Activated CD4-positive, alpha-beta T cell treated with anti-CD3 and anti-CD28 coated beads for 36 hours (primary cell): ENCODE results near the gene C11orf21. TPM values are rescaled to one million over a fixed set of nuclear protein-coding genes. Genes with fewer than 3 reads are reported as not detected.
A peak's percentile ranks its signal among the peaks of the same experiment; 100 is the strongest.
"Not testable (repeated sequence)": the region's sequence is repeated elsewhere in the genome, so short reads cannot be mapped to it uniquely, and the experiment has no call there.

ENCODE experiments used
- ATAC-seq: fragments of 200-7000 bp; cut with Tn5 transposase; one replicate; pipeline ENCODE4 v1.10.0; 2021; ENCODE audit warnings: mild to moderate bottlenecking, moderate library complexity
- CTCF ChIA-PET: fragments of 350-600 bp; sonication (Branson Sonifier 250); formaldehyde crosslinking; loops from one replicate; lab custom pipeline; 2021; ENCODE audit warnings: antibody characterized with exemption; lab: Charles Lee
- POLR2A ChIA-PET: fragments of 350-600 bp; sonication (Branson Sonifier 250); formaldehyde crosslinking; loops from one replicate; lab custom pipeline; 2021; ENCODE audit warnings: antibody characterized with exemption, inconsistent platforms; lab: Charles Lee
- DNase-seq: peaks from one replicate; pipeline ENCODE4 v3.0.0-alpha.2; 2020
- H3K27ac Mint-ChIP-seq: one replicate; pipeline ENCODE4 v1.8.0; 2021; ENCODE audit warnings: mixed read lengths
- H3K27me3 Mint-ChIP-seq: one replicate; pipeline ENCODE4 v1.8.0; 2021; ENCODE audit warnings: mixed read lengths
- H3K36me3 Mint-ChIP-seq: one replicate; pipeline ENCODE4 v1.8.0; 2021; ENCODE audit warnings: low read depth, mixed read lengths
- H3K4me1 Mint-ChIP-seq: one replicate; pipeline ENCODE4 v1.8.0; 2021; ENCODE audit warnings: mixed read lengths
- H3K4me3 Mint-ChIP-seq: one replicate; pipeline ENCODE4 v1.8.0; 2021; ENCODE audit warnings: mild to moderate bottlenecking, moderate library complexity, mixed read lengths
- H3K9me3 Mint-ChIP-seq: one replicate; pipeline ENCODE4 v1.8.0; 2021; ENCODE audit warnings: low read depth, mixed read lengths
- intact Hi-C, 2 experiments: fragments of 100-400 bp; cut with DNase I in 1 of 2; cut with micrococcal nuclease in 1 of 2; formaldehyde crosslinking; loops; one replicate each; pipeline versions ENCODE4 v1.14.2 to v1.15.1; 2022 to 2024; cut with DNase I, micrococcal nuclease
- total RNA-seq, 2 experiments: library from RNA; stranded (reverse); gene quantifications; one replicate each; pipeline ENCODE4 v1.2.3, GENCODE V29; 2021

Gene C11orf21
- total RNA-seq, 2 experiments from 2014 or later = 6.7 to 8.3 TPM

- ChIA-PET POLR2A (no interaction called here), CTCF (no interaction called here)
- ATAC-seq (no peak), DNase-seq (no peak)
- no peak overlapping the region for H3K27ac Mint-ChIP-seq
- intact Hi-C loops = no loop called here
- no peaks in the 10 kb centered on the region for H3K27me3 Mint-ChIP-seq
- H3K4me3 Mint-ChIP-seq = no peak overlapping the region
- H3K36me3 Mint-ChIP-seq = no peaks in the 10 kb centered on the region
- no peaks in the 10 kb centered on the region for H3K9me3 Mint-ChIP-seq
- H3K4me1 Mint-ChIP-seq = peaks cover 5% of the 10 kb centered on the region
Measured at GRCh38 chr11:2293531-2293971, 8.2 kb downstream of the C11orf21 start.

DNA sequence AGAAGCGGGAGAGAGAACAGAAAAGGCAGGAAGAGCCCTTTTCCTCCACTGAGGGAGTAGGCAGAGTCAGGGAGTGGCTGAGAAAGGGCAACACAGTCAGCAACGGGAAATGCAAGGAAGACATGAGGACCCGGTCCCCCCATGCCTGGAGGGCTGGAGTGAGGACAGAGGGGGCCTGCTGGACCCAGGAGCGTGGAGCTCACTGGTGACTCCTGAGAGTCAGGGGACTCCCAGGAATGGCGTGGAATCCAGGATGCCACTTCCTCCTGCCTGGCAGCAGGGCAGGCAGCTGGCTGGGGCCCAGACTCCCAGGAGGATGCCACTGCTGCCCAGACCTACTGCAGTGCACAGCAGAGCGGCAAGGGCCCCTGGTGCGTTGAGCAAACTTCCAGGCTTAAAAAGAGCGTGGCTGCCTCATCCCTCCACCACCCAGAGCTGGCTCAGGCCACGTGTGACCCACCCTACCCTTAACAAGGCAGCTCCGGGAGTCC lies 11.3 kb downstream of the C11orf21 start:
- Mint-ChIP-seq H3K9me3 (no peaks in the 10 kb centered on the region), H3K27ac (no peak overlapping the region), H3K4me3 (no peak overlapping the region), H3K4me1 (peaks cover 12% of the 10 kb centered on the region), H3K36me3 (no peaks in the 10 kb centered on the region), H3K27me3 (no peaks in the 10 kb centered on the region)
- ChIA-PET POLR2A (no interaction called here), CTCF (interaction anchor here (1.7 kb wide), 1 partner anchor 15 kb away, joined by 7 read pairs; no protein-coding TSS in a partner anchor)
- intact Hi-C loops = no loop called here
- DNase-seq = no peak
- ATAC-seq = no peak

GRCh38 chr11:2289859-2290258 lies 11.9 kb downstream of the C11orf21 start:
- intact Hi-C loops = no loop called here
- POLR2A ChIA-PET = no interaction called here
- Mint-ChIP-seq H3K27ac (no peak overlapping the region), H3K27me3 (no peaks in the 10 kb centered on the region), H3K4me1 (peaks cover 12% of the 10 kb centered on the region), H3K4me3 (no peak overlapping the region), H3K36me3 (no peaks in the 10 kb centered on the region), H3K9me3 (no peaks in the 10 kb centered on the region)
- ATAC-seq (no peak), DNase-seq (no peak)
- CTCF ChIA-PET = interaction anchor here (1.7 kb wide), 1 partner anchor 14 kb away, joined by 7 read pairs; no protein-coding TSS in a partner anchor

GRCh38 chr11:2289350-2289749 lies 12.4 kb downstream of the C11orf21 start:
- intact Hi-C loops = no loop called here
- H3K9me3 Mint-ChIP-seq = no peaks in the 10 kb centered on the region
- no peaks in the 10 kb centered on the region for H3K27me3 Mint-ChIP-seq
- ATAC-seq = no peak
- H3K36me3 Mint-ChIP-seq = no peaks in the 10 kb centered on the region
- H3K27ac Mint-ChIP-seq = no peak overlapping the region
- no peak for DNase-seq
- no peak overlapping the region for H3K4me3 Mint-ChIP-seq
- ChIA-PET POLR2A (no interaction called here), CTCF (interaction anchor here (1.7 kb wide), 1 partner anchor 14 kb away, joined by 7 read pairs; no protein-coding TSS in a partner anchor)
- peaks cover 12% of the 10 kb centered on the region for H3K4me1 Mint-ChIP-seq

GRCh38 chr11:2287091-2287490 lies 14.6 kb downstream of the C11orf21 start:
- no peak overlapping the region for H3K4me3 Mint-ChIP-seq
- peaks cover 5% of the 10 kb centered on the region for H3K9me3 Mint-ChIP-seq
- H3K36me3 Mint-ChIP-seq = peaks cover 1% of the 10 kb centered on the region
- ATAC-seq (peak; percentile 55), DNase-seq (no peak)
- H3K4me1 Mint-ChIP-seq = peaks cover 12% of the 10 kb centered on the region
- H3K27me3 Mint-ChIP-seq = no peaks in the 10 kb centered on the region
- ChIA-PET CTCF (interaction anchor here (0.6 to 1.2 kb wide), 2 partner anchors 12 to 93 kb away, joined by 3 read pairs; no protein-coding TSS in a partner anchor), POLR2A (no interaction called here)
- intact Hi-C loops = no loop called here
- no peak overlapping the region for H3K27ac Mint-ChIP-seq

- POLR2A ChIA-PET, H3K27ac Mint-ChIP-seq, intact Hi-C loops, DNase-seq, ATAC-seq, H3K4me3 Mint-ChIP-seq, H3K36me3 Mint-ChIP-seq, H3K9me3 Mint-ChIP-seq, H3K27me3 Mint-ChIP-seq: not testable (repeated sequence)
- H3K4me1 Mint-ChIP-seq = peaks cover 12% of the 10 kb centered on the region
- CTCF ChIA-PET = interaction anchor here (1.2 kb wide), 1 partner anchor 13 kb away, joined by 3 read pairs; no protein-coding TSS in a partner anchor
Measured at GRCh38 chr11:2286350-2286749, 15.4 kb downstream of the C11orf21 start.

DNA sequence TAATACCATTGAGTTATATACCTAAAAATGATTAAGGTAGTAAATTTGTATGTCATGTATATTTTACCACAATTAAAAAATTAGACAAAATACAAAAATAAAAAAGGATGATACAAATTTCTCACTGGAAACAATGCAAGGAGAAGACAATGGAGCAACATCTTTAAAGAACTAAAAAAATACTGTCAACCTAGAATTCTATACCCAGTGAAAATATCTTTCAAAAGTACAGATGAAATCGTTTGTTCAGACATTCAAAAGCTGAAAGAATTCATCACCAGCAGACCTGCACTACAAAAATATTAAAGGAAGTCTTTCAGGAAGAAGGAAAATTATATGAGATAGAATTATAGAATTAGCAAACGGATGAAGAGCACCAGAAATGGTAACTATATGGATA lies 21.5 kb downstream of the C11orf21 start:
- peaks cover 8% of the 10 kb centered on the region for H3K9me3 Mint-ChIP-seq
- DNase-seq (no peak), ATAC-seq (no peak)
- H3K36me3 Mint-ChIP-seq = peaks cover 4% of the 10 kb centered on the region
- H3K4me1 Mint-ChIP-seq = no peaks in the 10 kb centered on the region
- intact Hi-C loops = no loop called here
- ChIA-PET POLR2A (no interaction called here), CTCF (no interaction called here)
- no peak overlapping the region for H3K27ac Mint-ChIP-seq
- peaks cover 2% of the 10 kb centered on the region for H3K27me3 Mint-ChIP-seq
- H3K4me3 Mint-ChIP-seq = no peak overlapping the region

GRCh38 chr11:2277933-2278523 lies 23.7 kb downstream of the C11orf21 start:
- Mint-ChIP-seq H3K36me3 (peaks cover 4% of the 10 kb centered on the region), H3K27ac (no peak overlapping the region), H3K27me3 (peaks cover 5% of the 10 kb centered on the region), H3K9me3 (peaks cover 6% of the 10 kb centered on the region), H3K4me1 (no peaks in the 10 kb centered on the region), H3K4me3 (no peak overlapping the region)
- DNase-seq (no peak), ATAC-seq (no peak)
- intact Hi-C loops = no loop called here
- ChIA-PET CTCF (no interaction called here), POLR2A (no interaction called here)

DNA sequence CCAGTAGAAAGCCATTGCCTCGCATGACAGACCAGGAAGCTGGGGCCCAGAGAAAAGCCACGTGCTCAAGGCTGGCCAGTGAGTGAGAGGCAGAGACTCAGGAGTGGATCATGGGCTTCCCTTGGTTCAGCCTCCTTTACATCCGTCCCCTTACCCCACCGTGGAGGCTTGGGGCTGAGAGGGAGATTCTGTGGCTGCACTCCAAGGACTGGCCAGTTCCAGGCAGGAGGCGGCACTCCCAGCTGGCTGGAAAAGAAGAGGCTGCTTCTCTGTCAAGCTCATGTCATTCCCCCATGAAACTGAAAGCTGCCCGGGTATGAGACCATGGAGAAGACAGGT lies 24.7 kb downstream of the C11orf21 start:
- Mint-ChIP-seq H3K4me1 (no peaks in the 10 kb centered on the region), H3K36me3 (peaks cover 2% of the 10 kb centered on the region), H3K9me3 (peaks cover 3% of the 10 kb centered on the region), H3K4me3 (no peak overlapping the region), H3K27me3 (peaks cover 14% of the 10 kb centered on the region), H3K27ac (no peak overlapping the region)
- ATAC-seq (no peak), DNase-seq (no peak)
- intact Hi-C loops = no loop called here
- POLR2A ChIA-PET = no interaction called here
- CTCF ChIA-PET = interaction anchor here (1.0 kb wide), 1 partner anchor 19 kb away, joined by 3 read pairs; no protein-coding TSS in a partner anchor

DNA sequence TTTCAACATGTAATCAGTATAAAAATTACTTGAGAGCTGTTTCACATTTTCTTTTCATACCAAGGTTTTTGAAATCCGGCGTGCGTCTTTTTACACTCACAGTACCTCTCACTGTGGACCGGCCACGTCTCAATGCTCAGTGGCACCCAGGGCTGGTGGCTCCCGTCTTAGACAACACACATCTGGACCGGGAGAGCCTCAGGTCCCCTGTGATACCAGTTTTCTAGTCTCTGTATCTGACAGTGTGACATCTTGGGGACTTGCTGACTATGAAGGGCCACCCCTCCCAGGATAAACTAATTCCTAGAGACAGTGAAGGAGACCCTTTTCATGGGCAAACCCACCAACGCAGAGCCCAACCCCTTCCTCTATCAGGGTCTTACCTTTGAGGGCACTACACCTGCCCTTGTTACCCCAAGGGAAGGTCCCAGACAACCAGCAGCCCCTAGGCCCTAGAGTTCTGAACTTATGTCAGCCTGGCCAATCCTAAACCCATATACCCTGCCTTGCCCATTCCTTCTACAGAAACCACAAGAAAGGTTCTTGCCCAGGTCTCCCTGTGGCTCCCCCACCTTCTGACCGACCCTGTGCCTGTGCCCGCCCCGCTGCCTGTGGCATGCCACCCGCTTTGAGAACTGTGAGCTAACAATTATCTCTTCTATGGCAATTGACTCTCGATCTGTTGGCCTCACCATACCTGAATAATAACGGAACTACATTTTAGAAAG lies 25.3 kb downstream of the C11orf21 start:
- Mint-ChIP-seq H3K4me1 (no peaks in the 10 kb centered on the region), H3K27ac (no peak overlapping the region), H3K27me3 (peaks cover 18% of the 10 kb centered on the region), H3K4me3 (no peak overlapping the region), H3K36me3 (peaks cover 2% of the 10 kb centered on the region), H3K9me3 (peaks cover 3% of the 10 kb centered on the region)
- DNase-seq (no peak), ATAC-seq (no peak)
- intact Hi-C loops = no loop called here
- CTCF ChIA-PET = interaction anchor here (0.6 to 1.5 kb wide), 3 partner anchors 14 to 78 kb away, joined by 3 to 7 read pairs (median 3); no protein-coding TSS in a partner anchor
- POLR2A ChIA-PET = no interaction called here

DNA sequence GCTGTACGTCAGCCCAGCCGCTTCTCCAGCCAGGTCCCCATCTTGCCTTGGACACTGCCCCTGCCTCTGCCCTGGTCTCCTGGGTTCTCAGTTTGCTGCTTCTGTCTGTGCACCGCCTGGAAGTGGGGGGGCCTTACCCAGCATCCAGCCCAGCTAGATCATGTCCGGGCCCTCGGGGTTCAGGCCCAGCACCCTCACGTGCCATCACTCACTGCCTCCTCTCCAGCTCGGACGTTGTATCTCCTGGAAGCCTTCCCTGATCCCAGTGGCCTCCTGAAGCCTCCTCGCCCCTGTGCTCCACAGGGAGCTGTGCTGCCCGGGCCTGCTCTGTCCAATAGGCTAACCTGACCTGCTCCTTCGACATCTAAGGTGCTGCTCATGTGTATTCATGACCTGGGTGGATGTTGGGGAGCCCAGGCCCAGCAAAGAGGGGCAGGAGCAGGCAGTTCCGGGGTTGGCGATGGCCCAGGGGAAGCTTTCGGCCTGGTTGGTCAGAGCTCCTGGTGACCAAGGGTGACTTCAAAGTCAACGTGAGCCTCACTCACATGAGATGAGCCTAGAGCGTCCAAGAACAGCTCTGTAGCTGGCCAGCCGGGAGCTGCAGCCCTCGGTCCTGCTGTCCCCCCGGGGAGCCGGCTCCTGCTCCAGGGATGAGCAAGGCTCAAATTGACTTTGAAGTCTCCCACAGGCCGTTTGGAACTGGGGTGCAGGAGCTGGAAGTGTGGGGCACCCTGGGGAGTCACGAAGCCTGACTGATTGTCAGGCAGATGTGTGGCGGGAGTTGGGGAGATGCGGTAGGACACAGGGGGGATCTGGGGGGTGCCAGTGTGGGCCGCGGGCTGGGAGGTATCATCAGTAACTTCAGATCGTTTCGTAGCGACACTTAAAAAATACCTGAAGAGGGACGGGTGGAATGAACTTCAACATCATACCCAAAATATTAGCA lies 26.1 kb downstream of the C11orf21 start:
- DNase-seq (no peak), ATAC-seq (no peak)
- no peak overlapping the region for H3K4me3 Mint-ChIP-seq
- no peaks in the 10 kb centered on the region for H3K4me1 Mint-ChIP-seq
- peaks cover 3% of the 10 kb centered on the region for H3K9me3 Mint-ChIP-seq
- no peak overlapping the region for H3K27ac Mint-ChIP-seq
- H3K36me3 Mint-ChIP-seq = peaks cover 2% of the 10 kb centered on the region
- ChIA-PET POLR2A (no interaction called here), CTCF (interaction anchor here (0.6 to 1.5 kb wide), 2 partner anchors 14 to 77 kb away, joined by 3 to 7 read pairs; no protein-coding TSS in a partner anchor)
- peaks cover 19% of the 10 kb centered on the region for H3K27me3 Mint-ChIP-seq
- intact Hi-C loops = no loop called here
